Activated CD8-positive, alpha-beta memory T cell treated with anti-CD3 and anti-CD28 coated beads, Interleukin-2, amount 50 U/mL, for 24 hours (primary cell): ENCODE results near the gene NDP.
"Not testable (repeated sequence)": the region's sequence is repeated elsewhere in the genome, so short reads cannot be mapped to it uniquely, and the experiment has no call there.

Experiments used
- DNase-seq: peaks from one replicate; pipeline ENCODE4 v3.0.0-alpha.2; 2020; ENCODE audit errors: extremely low read depth

NDP gene

GRCh38 chrX:43971966-43972961 is 926 bp downstream of the NDP start:
- DNase-seq, result no peak

GRCh38 chrX:43970528-43970927 is 2.7 kb downstream of the NDP start:
- DNase-seq, result no peak

- no peak for DNase-seq
Observed at GRCh38 chrX:43969504-43970501, 3.4 kb downstream of the NDP start.

- DNase-seq, result no peak
Observed at GRCh38 chrX:43968359-43968781, 4.8 kb downstream of the NDP start.

GRCh38 chrX:43964936-43965335 is 8.3 kb downstream of the NDP start:
- DNase-seq, result no peak

GRCh38 chrX:43963726-43964125 is 9.5 kb downstream of the NDP start:
- no peak for DNase-seq

- no peak for DNase-seq
Observed at GRCh38 chrX:43962636-43963035, 10.6 kb downstream of the NDP start.

GRCh38 chrX:43961699-43962098 is 11.5 kb downstream of the NDP start:
- DNase-seq, result no peak

- DNase-seq, result no peak
Observed at GRCh38 chrX:43958529-43958928, 14.7 kb downstream of the NDP start.

- DNase-seq, result no peak
Observed at GRCh38 chrX:43956034-43956433, 17.2 kb downstream of the NDP start.

- no peak for DNase-seq
Observed at GRCh38 chrX:43953218-43953617, 20.0 kb downstream of the NDP start.

- DNase-seq, result no peak
Observed at GRCh38 chrX:43949669-43950068, 23.5 kb downstream of the NDP start.

- no peak for DNase-seq
Observed at GRCh38 chrX:43940816-43941474, 32.2 kb downstream of the NDP start.

GRCh38 chrX:43939187-43939926 is 33.8 kb downstream of the NDP start:
- DNase-seq, result no peak

- not testable (repeated sequence) for DNase-seq
Observed at GRCh38 chrX:43922032-43922431, 51.2 kb downstream of the NDP start.

- DNase-seq, result not testable (repeated sequence)
Observed at GRCh38 chrX:43910772-43911171, 62.4 kb downstream of the NDP start.

GRCh38 chrX:43910012-43910411 is 63.2 kb downstream of the NDP start:
- DNase-seq, result no peak

- no peak for DNase-seq
Observed at GRCh38 chrX:43909141-43909540, 64.0 kb downstream of the NDP start.

GRCh38 chrX:43899878-43900815 is 73.0 kb downstream of the NDP start:
- no peak for DNase-seq
